SU-DHL-6 (cell line): Measurements from ENCODE around the gene ELMO3.

ENCODE experiments used
- H2AFZ ChIP-seq: fragments of 200-600 bp; sonication (generic); 2 replicates; pipeline ENCODE4 v1.6.1; 2014; ENCODE audit warnings: low read depth, mild to moderate bottlenecking, moderate library complexity, mixed read lengths, antibody characterized with exemption, low read length; ENCODE audit not compliant: severe bottlenecking
- H3F3A ChIP-seq: fragments of 200-600 bp; shearing (Covaris generic); 2 replicates; pipeline ENCODE4 v1.6.0; 2016; ENCODE audit warnings: antibody characterized with exemption, mild to moderate bottlenecking; ENCODE audit not compliant: insufficient read depth
- H3K27ac ChIP-seq: fragments of 200-600 bp; sonication (generic); 2 replicates; pipeline ENCODE4 v1.5.1; 2016; ENCODE audit warnings: low read depth, mild to moderate bottlenecking, low read length, moderate library complexity, mixed read lengths
- H3K27me3 ChIP-seq: fragments of 200-600 bp; sonication (generic), shearing (Covaris generic); 2 replicates; pipeline ENCODE4 v1.6.0; 2014; ENCODE audit warnings: mild to moderate bottlenecking, low read length
- H3K36me3 ChIP-seq: fragments of 200-600 bp; sonication (generic); 2 replicates; pipeline ENCODE4 v1.6.1; 2014; ENCODE audit warnings: mild to moderate bottlenecking, low read length, mixed read lengths
- H3K4me2 ChIP-seq: fragments of 300-600, 200-600 bp; shearing (Covaris generic), sonication (generic); 2 replicates; pipeline ENCODE4 v1.6.0; 2014; ENCODE audit warnings: low read length, low read depth, mild to moderate bottlenecking; ENCODE audit not compliant: poor library complexity, severe bottlenecking
- H3K4me3 ChIP-seq: fragments of 200-600 bp; sonication (generic); 2 replicates; pipeline ENCODE4 v1.5.1; 2014; ENCODE audit warnings: antibody characterized with exemption, low read length, mild to moderate bottlenecking, mixed read lengths; ENCODE audit not compliant: insufficient read depth, poor library complexity, severe bottlenecking
- H3K79me2 ChIP-seq: fragments of 200-600 bp; sonication (generic); 2 replicates; pipeline ENCODE4 v1.6.1; 2014; ENCODE audit warnings: mild to moderate bottlenecking, low read length, moderate library complexity; ENCODE audit not compliant: insufficient read depth
- H3K9ac ChIP-seq: fragments of 200-600 bp; sonication (generic); 2 replicates; pipeline ENCODE4 v1.7.0; 2014; ENCODE audit warnings: mild to moderate bottlenecking, low read length
- H3K9me2 ChIP-seq: fragments of 200-600 bp; sonication (generic); replicated peaks from 2 replicates; pipeline ENCODE4 v1.6.1; 2014; ENCODE audit warnings: low read length; ENCODE audit not compliant: insufficient read depth
- H3K9me3 ChIP-seq: fragments of 200-600 bp; sonication (generic); 2 replicates; pipeline ENCODE4 v1.6.1; 2014; ENCODE audit warnings: low read length, mixed read lengths; ENCODE audit not compliant: insufficient read depth
- H4K20me1 ChIP-seq: fragments of 200-600 bp; sonication (generic); 2 replicates; pipeline ENCODE4 v1.6.1; 2014; ENCODE audit warnings: low read depth, mild to moderate bottlenecking, antibody characterized with exemption, low read length, moderate library complexity, mixed read lengths
- EZH2phosphoT487 ChIP-seq: fragments of 200-600 bp; sonication (generic), shearing (Covaris generic); conservative IDR thresholded peaks from 2 replicates; pipeline ENCODE4 v1.6.1; 2018; ENCODE audit warnings: mild to moderate bottlenecking, antibody characterized with exemption, low read length, moderate library complexity, mixed read lengths
- TF ChIP-seq, protein P1 (sequence below): fragments of 200-600 bp; sonication (generic); IDR thresholded peaks from one replicate; pipeline ENCODE4 v1.5.1; 2017; ENCODE audit warnings: antibody characterized with exemption, mild to moderate bottlenecking, low read length, moderate library complexity; ENCODE audit not compliant: insufficient read depth, poor library complexity, severe bottlenecking

The ELMO3 gene

DNA sequence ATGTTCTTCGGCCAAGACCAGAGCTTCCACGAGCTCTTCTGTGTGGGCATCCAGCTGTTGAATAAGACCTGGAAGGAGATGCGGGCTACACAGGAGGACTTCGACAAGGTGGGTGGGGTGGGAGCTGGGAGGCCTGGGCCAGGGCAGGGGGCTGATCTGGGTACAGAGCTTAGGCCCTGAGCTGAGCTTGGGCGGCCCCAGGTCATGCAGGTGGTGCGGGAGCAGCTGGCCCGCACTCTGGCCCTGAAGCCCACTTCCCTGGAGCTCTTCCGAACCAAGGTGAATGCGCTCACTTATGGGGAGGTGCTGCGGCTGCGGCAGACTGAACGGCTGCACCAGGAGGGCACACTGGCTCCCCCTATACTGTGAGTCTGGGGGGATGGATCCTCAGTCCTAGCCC lies 3.5 kb downstream of the ELMO3 start:
- no peak for TF ChIP-seq EZH2phosphoT487
- TF ChIP-seq, protein P1, sequence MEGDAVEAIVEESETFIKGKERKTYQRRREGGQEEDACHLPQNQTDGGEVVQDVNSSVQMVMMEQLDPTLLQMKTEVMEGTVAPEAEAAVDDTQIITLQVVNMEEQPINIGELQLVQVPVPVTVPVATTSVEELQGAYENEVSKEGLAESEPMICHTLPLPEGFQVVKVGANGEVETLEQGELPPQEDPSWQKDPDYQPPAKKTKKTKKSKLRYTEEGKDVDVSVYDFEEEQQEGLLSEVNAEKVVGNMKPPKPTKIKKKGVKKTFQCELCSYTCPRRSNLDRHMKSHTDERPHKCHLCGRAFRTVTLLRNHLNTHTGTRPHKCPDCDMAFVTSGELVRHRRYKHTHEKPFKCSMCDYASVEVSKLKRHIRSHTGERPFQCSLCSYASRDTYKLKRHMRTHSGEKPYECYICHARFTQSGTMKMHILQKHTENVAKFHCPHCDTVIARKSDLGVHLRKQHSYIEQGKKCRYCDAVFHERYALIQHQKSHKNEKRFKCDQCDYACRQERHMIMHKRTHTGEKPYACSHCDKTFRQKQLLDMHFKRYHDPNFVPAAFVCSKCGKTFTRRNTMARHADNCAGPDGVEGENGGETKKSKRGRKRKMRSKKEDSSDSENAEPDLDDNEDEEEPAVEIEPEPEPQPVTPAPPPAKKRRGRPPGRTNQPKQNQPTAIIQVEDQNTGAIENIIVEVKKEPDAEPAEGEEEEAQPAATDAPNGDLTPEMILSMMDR: no peak
- H3K79me2 ChIP-seq: no peaks in the 10 kb centered on the region
- no peaks in the 10 kb centered on the region for H3K9me3 ChIP-seq
- no peak overlapping the region for H3K27ac ChIP-seq
- H3K9ac ChIP-seq: no peak overlapping the region
- H3F3A ChIP-seq: no peaks in the 10 kb centered on the region
- H2AFZ ChIP-seq: no peak overlapping the region
- H3K4me3 ChIP-seq: no peak overlapping the region
- H4K20me1 ChIP-seq: no peaks in the 10 kb centered on the region
- no peaks in the 10 kb centered on the region for H3K9me2 ChIP-seq
- no peak overlapping the region for H3K4me2 ChIP-seq
- no peaks in the 10 kb centered on the region for H3K36me3 ChIP-seq
- H3K27me3 ChIP-seq: no peaks in the 10 kb centered on the region

DNA sequence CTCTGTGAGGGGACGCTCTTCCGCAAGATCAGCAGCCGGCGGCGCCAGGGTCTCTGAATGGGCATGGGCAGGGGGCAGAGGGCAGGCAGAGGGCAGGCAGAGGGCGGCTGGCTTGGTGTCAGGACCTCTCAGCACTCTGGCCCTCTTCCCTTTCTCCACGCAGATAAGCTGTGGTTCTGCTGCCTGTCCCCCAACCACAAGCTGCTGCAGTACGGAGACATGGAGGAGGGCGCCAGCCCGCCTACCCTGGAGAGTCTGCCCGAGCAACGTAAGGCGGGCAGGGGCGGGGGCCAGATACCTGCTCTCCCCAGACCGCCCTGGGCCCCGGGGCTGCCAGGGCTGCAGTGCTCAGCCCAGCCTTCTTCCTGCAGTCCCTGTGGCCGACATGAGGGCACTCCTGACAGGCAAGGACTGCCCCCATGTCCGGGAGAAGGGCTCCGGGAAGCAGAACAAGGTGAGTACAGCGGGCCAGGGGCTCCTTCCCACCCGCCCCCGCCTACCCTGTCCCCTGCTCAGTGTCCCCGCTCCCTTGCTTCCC lies 4.1 kb downstream of the ELMO3 start:
- H3K36me3 ChIP-seq: no peaks in the 10 kb centered on the region
- no peaks in the 10 kb centered on the region for H3K27me3 ChIP-seq
- H3K9me2 ChIP-seq: no peaks in the 10 kb centered on the region
- no peak for TF ChIP-seq EZH2phosphoT487
- TF ChIP-seq, protein P1: no peak
- H4K20me1 ChIP-seq: no peaks in the 10 kb centered on the region
- no peak overlapping the region for H3K4me2 ChIP-seq
- H2AFZ ChIP-seq: no peak overlapping the region
- no peaks in the 10 kb centered on the region for H3K79me2 ChIP-seq
- no peaks in the 10 kb centered on the region for H3F3A ChIP-seq
- H3K4me3 ChIP-seq: no peak overlapping the region
- no peak overlapping the region for H3K27ac ChIP-seq
- H3K9me3 ChIP-seq: no peaks in the 10 kb centered on the region
- H3K9ac ChIP-seq: no peak overlapping the region

DNA sequence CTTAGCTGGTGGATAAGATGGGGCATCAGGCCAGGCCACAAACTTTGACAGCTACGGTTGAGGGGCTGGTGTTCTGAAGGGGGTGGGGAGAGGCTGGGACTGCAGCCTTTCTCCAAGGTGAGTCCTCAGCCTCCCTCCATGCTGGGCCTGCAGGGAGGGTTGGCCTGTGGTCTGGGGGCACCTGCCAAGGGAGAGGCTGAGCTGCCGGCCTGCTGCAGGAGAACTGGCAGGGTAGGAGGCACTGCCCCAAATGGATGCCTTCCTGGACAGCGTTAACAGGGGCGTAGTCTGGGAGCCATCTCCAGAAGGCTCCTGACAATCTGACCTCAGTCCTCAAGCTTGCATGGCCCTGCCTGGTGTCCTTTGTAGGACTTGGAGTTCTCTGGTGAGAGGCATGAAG lies 5.1 kb downstream of the ELMO3 start:
- Histone ChIP-seq H3K79me2 (no peaks in the 10 kb centered on the region), H3K9me3 (no peaks in the 10 kb centered on the region), H3F3A (no peaks in the 10 kb centered on the region), H3K4me2 (no peak overlapping the region), H3K36me3 (no peaks in the 10 kb centered on the region), H2AFZ (no peak overlapping the region), H4K20me1 (no peaks in the 10 kb centered on the region), H3K9ac (no peak overlapping the region), H3K27me3 (no peaks in the 10 kb centered on the region), H3K27ac (no peak overlapping the region), H3K9me2 (no peaks in the 10 kb centered on the region), H3K4me3 (no peak overlapping the region)
- TF ChIP-seq, protein P1: no peak
- no peak for TF ChIP-seq EZH2phosphoT487
